OCI-LY1 (cell line): ENCODE measurements around the gene GJA5.

Source experiments
- H2AFZ ChIP-seq: fragments of 200-600 bp; sonication (generic), shearing (Covaris generic); 2 replicates; pipeline ENCODE4 v1.6.0; 2014; ENCODE audit warnings: antibody characterized with exemption, mild to moderate bottlenecking, low read length
- H3F3A ChIP-seq: fragments of 200-600 bp; sonication (generic), shearing (Covaris generic); 2 replicates; pipeline ENCODE4 v1.6.0; 2014; ENCODE audit warnings: mild to moderate bottlenecking, antibody characterized with exemption, low read length, moderate library complexity; ENCODE audit not compliant: insufficient read depth
- H3K27ac ChIP-seq: fragments of 200-600 bp; sonication (generic); 2 replicates; pipeline ENCODE4 v1.5.1; 2014; ENCODE audit warnings: low read length, mixed run types, mild to moderate bottlenecking, low read depth; ENCODE audit not compliant: poor library complexity, severe bottlenecking
- H3K27me3 ChIP-seq: fragments of 200-600 bp; sonication (generic); 2 replicates; pipeline ENCODE4 v1.6.0; 2014; ENCODE audit warnings: antibody characterized with exemption, mild to moderate bottlenecking, low read length, moderate library complexity; ENCODE audit not compliant: insufficient read depth
- H3K36me3 ChIP-seq: fragments of 200-600 bp; sonication (generic); 2 replicates; pipeline ENCODE4 v1.6.1; 2014; ENCODE audit warnings: mild to moderate bottlenecking, antibody characterized with exemption, low read length, moderate library complexity, mixed read lengths; ENCODE audit not compliant: insufficient read depth
- H3K4me1 ChIP-seq: fragments of 200-600 bp; sonication (generic); 2 replicates; pipeline ENCODE4 v1.5.1; 2014; ENCODE audit warnings: mild to moderate bottlenecking, low read length, moderate library complexity; ENCODE audit not compliant: insufficient read depth, severe bottlenecking
- H3K4me2 ChIP-seq: fragments of 200-600 bp; sonication (generic), shearing (Covaris generic); 2 replicates; pipeline ENCODE4 v1.6.1; 2014; ENCODE audit warnings: low read length
- H3K4me3 ChIP-seq: fragments of 200-600 bp; sonication (generic); 2 replicates; pipeline ENCODE4 v1.5.1; 2014; ENCODE audit warnings: low read length, low read depth, mild to moderate bottlenecking, mixed read lengths; ENCODE audit not compliant: poor library complexity, severe bottlenecking
- H3K79me2 ChIP-seq: fragments of 200-600 bp; shearing (Covaris generic); 2 replicates; pipeline ENCODE4 v1.6.1; 2016; ENCODE audit warnings: mixed run types, low read length, mixed read lengths; ENCODE audit not compliant: insufficient read depth
- H3K9ac ChIP-seq: fragments of 200-600 bp; sonication (generic), shearing (Covaris generic); 2 replicates; pipeline ENCODE4 v1.6.1; 2014; ENCODE audit warnings: mild to moderate bottlenecking, low read length, mixed read lengths
- H3K9me2 ChIP-seq: fragments of 200-600 bp; sonication (generic), shearing (Covaris generic); 2 replicates; pipeline ENCODE4 v1.6.1; 2014; ENCODE audit warnings: low read depth, mild to moderate bottlenecking, low read length, mixed read lengths
- H3K9me3 ChIP-seq: fragments of 200-600 bp; shearing (Covaris generic); 2 replicates; pipeline ENCODE4 v1.6.1; 2014; ENCODE audit warnings: low read length, mixed read lengths
- H4K20me1 ChIP-seq: fragments of 200-600 bp; sonication (generic), shearing (Covaris generic); 2 replicates; pipeline ENCODE4 v1.6.0; 2016; ENCODE audit warnings: mild to moderate bottlenecking, low read length; ENCODE audit not compliant: insufficient read depth
- EZH2 ChIP-seq: fragments of 200-600 bp; sonication (generic), shearing (Covaris generic); IDR thresholded peaks from 2 replicates; pipeline ENCODE4 v1.8.0; 2017; ENCODE audit warnings: borderline replicate concordance, mixed run types, mild to moderate bottlenecking, antibody characterized with exemption, low read length, moderate library complexity, mixed read lengths
- TF ChIP-seq, protein P1 (sequence below): fragments of 200-600 bp; sonication (generic), shearing (Covaris generic); IDR thresholded peaks from 2 replicates; pipeline ENCODE4 v1.5.1; 2017; ENCODE audit warnings: mild to moderate bottlenecking, antibody characterized with exemption, low read length, moderate library complexity, mixed read lengths

Gene GJA5

DNA sequence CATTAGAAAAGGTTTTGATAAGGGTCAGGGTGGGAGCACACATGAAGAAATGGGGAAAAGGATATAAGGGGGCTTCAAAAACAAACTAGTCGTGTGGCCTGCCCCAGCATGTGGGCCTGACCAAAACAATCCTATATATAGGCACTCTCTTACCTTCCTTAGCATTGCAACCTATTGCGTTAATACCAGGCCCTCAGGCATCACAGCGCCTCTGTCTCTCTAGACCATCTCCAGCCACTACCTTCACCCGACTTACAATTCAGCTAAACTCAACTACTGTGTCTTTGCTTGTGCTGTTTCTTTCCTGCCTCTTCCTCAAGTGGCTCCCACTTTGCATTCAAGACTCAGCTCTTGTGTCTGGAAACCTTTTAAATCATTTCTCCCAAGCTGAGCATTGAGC, 47.0 kb upstream of the GJA5 start:
- no peak overlapping the region for H3K27ac ChIP-seq
- no peak overlapping the region for H3K4me2 ChIP-seq
- no peak overlapping the region for H3K9ac ChIP-seq
- TF ChIP-seq, protein P1, sequence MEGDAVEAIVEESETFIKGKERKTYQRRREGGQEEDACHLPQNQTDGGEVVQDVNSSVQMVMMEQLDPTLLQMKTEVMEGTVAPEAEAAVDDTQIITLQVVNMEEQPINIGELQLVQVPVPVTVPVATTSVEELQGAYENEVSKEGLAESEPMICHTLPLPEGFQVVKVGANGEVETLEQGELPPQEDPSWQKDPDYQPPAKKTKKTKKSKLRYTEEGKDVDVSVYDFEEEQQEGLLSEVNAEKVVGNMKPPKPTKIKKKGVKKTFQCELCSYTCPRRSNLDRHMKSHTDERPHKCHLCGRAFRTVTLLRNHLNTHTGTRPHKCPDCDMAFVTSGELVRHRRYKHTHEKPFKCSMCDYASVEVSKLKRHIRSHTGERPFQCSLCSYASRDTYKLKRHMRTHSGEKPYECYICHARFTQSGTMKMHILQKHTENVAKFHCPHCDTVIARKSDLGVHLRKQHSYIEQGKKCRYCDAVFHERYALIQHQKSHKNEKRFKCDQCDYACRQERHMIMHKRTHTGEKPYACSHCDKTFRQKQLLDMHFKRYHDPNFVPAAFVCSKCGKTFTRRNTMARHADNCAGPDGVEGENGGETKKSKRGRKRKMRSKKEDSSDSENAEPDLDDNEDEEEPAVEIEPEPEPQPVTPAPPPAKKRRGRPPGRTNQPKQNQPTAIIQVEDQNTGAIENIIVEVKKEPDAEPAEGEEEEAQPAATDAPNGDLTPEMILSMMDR = no peak
- no peak for TF ChIP-seq EZH2
- H3K4me3 ChIP-seq = no peak overlapping the region
- no peak overlapping the region for H2AFZ ChIP-seq
- H3K27me3 ChIP-seq = no peaks in the 10 kb centered on the region
- H3F3A ChIP-seq = no peaks in the 10 kb centered on the region
- no peaks in the 10 kb centered on the region for H3K9me3 ChIP-seq
- no peaks in the 10 kb centered on the region for H3K79me2 ChIP-seq
- H3K4me1 ChIP-seq = no peaks in the 10 kb centered on the region
- no peaks in the 10 kb centered on the region for H3K36me3 ChIP-seq
- no peaks in the 10 kb centered on the region for H4K20me1 ChIP-seq
- no peaks in the 10 kb centered on the region for H3K9me2 ChIP-seq

DNA sequence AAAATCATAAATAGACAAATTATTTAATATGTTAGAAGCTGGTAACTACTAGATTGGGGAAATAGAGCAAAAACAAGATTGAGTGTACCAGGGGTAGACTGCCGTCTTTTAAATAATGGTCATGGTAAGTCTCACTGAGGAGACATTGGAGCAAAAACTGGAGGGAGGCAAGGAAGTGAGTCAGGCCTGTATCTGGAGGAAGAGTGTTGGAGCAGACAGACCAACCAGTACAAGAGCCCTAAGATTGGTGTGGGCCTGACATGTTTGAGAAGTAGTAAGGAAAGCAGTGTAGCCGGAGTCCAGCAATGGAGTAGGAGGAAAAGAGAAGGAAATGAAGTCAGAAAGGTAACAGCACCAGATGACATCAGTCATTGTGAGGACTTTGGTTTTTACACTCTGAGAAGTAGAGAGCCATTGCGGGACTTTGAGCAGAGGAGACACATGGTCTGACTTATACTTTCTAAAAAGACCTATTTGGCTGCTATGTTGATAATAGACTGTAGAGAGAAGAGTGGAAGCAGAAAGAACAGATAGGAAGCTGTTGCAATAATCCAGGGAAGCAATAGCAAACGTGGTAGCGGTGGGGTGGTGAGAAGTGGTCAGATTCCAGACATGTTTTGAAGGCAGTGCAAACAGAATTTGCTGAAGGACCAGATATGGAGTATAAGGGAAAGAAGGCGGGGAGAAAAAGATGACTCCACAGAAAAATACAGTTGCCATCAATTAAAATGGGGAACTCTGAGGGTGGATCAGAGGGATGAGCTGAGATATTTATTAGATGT, 44.7 kb upstream of the GJA5 start:
- Histone ChIP-seq H4K20me1 (no peaks in the 10 kb centered on the region), H3K9me2 (no peaks in the 10 kb centered on the region), H3K36me3 (no peaks in the 10 kb centered on the region), H3K27ac (no peak overlapping the region), H3K79me2 (no peaks in the 10 kb centered on the region), H3K4me3 (no peak overlapping the region), H3K4me1 (no peaks in the 10 kb centered on the region), H3F3A (no peaks in the 10 kb centered on the region), H3K9me3 (no peaks in the 10 kb centered on the region), H2AFZ (no peak overlapping the region), H3K4me2 (no peak overlapping the region), H3K9ac (no peak overlapping the region), H3K27me3 (peaks cover 5% of the 10 kb centered on the region; the same call in 1 of the 2 replicates)
- TF ChIP-seq, protein P1 = no peak
- TF ChIP-seq EZH2 = no peak

DNA sequence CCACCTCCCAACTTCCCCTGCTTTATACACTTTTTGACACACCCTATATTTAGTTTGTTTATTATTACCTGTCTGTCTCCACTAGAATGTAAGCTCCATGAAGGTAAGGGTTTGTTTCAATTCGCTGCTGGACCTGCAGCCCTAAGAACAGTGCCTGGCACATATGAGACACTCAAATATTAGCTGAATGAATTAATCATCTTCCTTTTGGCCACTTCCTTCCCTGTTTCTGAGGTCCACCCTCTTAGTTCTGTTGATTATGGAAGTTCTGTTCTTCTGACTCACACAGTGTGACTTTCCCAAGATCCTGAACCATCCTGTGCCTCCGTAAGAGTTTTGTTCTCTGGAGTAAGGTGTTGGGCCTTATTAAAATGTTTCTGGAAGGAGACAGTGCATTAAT, 40.4 kb upstream of the GJA5 start:
- no peak overlapping the region for H2AFZ ChIP-seq
- no peak overlapping the region for H3K4me2 ChIP-seq
- H3K9me3 ChIP-seq = no peaks in the 10 kb centered on the region
- no peaks in the 10 kb centered on the region for H3K9me2 ChIP-seq
- H3K79me2 ChIP-seq = no peaks in the 10 kb centered on the region
- no peaks in the 10 kb centered on the region for H3K36me3 ChIP-seq
- no peak overlapping the region for H3K4me3 ChIP-seq
- H3F3A ChIP-seq = no peaks in the 10 kb centered on the region
- H3K9ac ChIP-seq = no peak overlapping the region
- H3K27me3 ChIP-seq = peaks cover 11% of the 10 kb centered on the region; the same call in 1 of the 2 replicates
- no peaks in the 10 kb centered on the region for H4K20me1 ChIP-seq
- H3K4me1 ChIP-seq = no peaks in the 10 kb centered on the region
- TF ChIP-seq, protein P1 = no peak
- TF ChIP-seq EZH2 = no peak
- no peak overlapping the region for H3K27ac ChIP-seq
